Measurements from ENCODE around the gene RIOX2.

GRCh38 chr3:97942801-97943546, 29.3 kb downstream of the RIOX2 start:
- no peak for TF ChIP-seq EZH2 (IDR thresholded peaks at IDR 0.05; ENCODE audit: low read length)
- TF ChIP-seq CTCF (optimal IDR thresholded peaks at IDR 0.05 in 1 of 3, IDR thresholded peaks at IDR 0.05 in 1 of 3, conservative IDR thresholded peaks at IDR 0.05 in 1 of 3; ENCODE audit: extremely low read depth in 1 of 3, insufficient read depth in 2 of 3, low read length in 3 of 3) = no peak
